ENCODE measurements around the gene GRM1.

- TF ChIP-seq CTCF (IDR thresholded peaks at IDR 0.05; ENCODE audit: low read depth, low read length): no peak
- TF ChIP-seq EZH2phosphoT487 (IDR thresholded peaks at IDR 0.05; ENCODE audit: low read depth): no peak
Observed at GRCh38 chr6:146095481-146095880, 66.6 kb downstream of the GRM1 start.

Data from OCI-LY3 (cell line).